ENCODE measurements around the gene PROSER2.

The PROSER2 gene

DNA sequence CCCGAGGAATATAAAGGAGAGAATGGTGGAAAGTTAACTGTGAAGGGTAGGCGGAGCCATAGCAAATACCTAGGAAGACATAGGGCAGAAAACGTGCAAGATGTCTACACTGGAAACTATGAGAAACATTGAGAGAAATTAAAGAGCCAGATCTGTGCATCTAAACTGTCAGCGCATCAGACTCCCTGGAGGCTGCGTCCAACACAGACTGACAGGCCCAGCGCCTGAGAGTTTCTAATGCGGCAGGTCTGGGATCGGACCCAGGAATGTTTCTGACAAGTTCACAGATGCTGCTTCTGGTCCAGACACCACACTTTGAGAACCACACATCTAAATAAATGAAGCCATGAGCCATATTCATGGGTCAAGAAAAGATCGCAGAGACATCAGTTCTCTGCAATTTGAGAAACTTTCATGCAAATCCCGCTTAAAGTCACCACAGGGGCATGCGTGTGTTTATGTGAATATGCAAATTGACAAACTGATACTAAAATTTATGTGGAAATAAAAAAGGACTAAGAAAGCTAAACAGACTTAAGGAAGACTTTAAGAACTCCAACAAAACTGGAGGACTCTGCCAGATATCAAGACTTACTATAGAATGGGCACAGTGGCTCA lies 38.8 kb downstream of the PROSER2 start:
- H3K4me1 ChIP-seq (ENCODE audit: low read length): peaks cover 17% of the 10 kb centered on the region
- H3K79me2 ChIP-seq (ENCODE audit: low read length): no peaks in the 10 kb centered on the region
- no peaks in the 10 kb centered on the region for H3K9me3 ChIP-seq (replicated peaks; ENCODE audit: insufficient read depth, low read length)
- no peaks in the 10 kb centered on the region for H4K20me1 ChIP-seq (ENCODE audit: insufficient read depth, low read length)
- H3K27ac ChIP-seq (ENCODE audit: low read length): no peak overlapping the region
- no peak for DNase-seq
- H2AFZ ChIP-seq (ENCODE audit: low read length): no peak overlapping the region
- no peaks in the 10 kb centered on the region for H3K36me3 ChIP-seq (replicated peaks; ENCODE audit: insufficient read depth, low read length)
- TF ChIP-seq EZH2phosphoT487 (IDR thresholded peaks at IDR 0.05; ENCODE audit: low read length) (no peak), EZH2 (optimal IDR thresholded peaks at IDR 0.05; ENCODE audit: low read depth, low read length) (no peak)
- TF ChIP-seq, protein P1, sequence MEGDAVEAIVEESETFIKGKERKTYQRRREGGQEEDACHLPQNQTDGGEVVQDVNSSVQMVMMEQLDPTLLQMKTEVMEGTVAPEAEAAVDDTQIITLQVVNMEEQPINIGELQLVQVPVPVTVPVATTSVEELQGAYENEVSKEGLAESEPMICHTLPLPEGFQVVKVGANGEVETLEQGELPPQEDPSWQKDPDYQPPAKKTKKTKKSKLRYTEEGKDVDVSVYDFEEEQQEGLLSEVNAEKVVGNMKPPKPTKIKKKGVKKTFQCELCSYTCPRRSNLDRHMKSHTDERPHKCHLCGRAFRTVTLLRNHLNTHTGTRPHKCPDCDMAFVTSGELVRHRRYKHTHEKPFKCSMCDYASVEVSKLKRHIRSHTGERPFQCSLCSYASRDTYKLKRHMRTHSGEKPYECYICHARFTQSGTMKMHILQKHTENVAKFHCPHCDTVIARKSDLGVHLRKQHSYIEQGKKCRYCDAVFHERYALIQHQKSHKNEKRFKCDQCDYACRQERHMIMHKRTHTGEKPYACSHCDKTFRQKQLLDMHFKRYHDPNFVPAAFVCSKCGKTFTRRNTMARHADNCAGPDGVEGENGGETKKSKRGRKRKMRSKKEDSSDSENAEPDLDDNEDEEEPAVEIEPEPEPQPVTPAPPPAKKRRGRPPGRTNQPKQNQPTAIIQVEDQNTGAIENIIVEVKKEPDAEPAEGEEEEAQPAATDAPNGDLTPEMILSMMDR (IDR thresholded peaks at IDR 0.05; ENCODE audit: low read length): no peak
- peaks cover 55% of the 10 kb centered on the region for H3K27me3 ChIP-seq (replicated peaks; ENCODE audit: insufficient read depth, low read length)
- no peak overlapping the region for H3K4me2 ChIP-seq (ENCODE audit: low read depth, low read length)
- H3K9ac ChIP-seq (ENCODE audit: low read length): no peak overlapping the region
- H3K9me2 ChIP-seq (replicated peaks; ENCODE audit: insufficient read depth, low read length): no peaks in the 10 kb centered on the region
- H3K4me3 ChIP-seq (ENCODE audit: low read length): no peak overlapping the region
- H3F3A ChIP-seq (ENCODE audit: insufficient read depth, low read length): peaks cover 15% of the 10 kb centered on the region

- Histone ChIP-seq H3K9me3 (replicated peaks; ENCODE audit: insufficient read depth, low read length) (no peaks in the 10 kb centered on the region), H3K9me2 (replicated peaks; ENCODE audit: insufficient read depth, low read length) (no peaks in the 10 kb centered on the region), H3K27me3 (replicated peaks; ENCODE audit: insufficient read depth, low read length) (peaks cover 60% of the 10 kb centered on the region), H3K79me2 (ENCODE audit: low read length) (no peaks in the 10 kb centered on the region), H3K4me1 (ENCODE audit: low read length) (peaks cover 17% of the 10 kb centered on the region), H3K4me3 (ENCODE audit: low read length) (no peak overlapping the region), H4K20me1 (ENCODE audit: insufficient read depth, low read length) (no peaks in the 10 kb centered on the region), H2AFZ (ENCODE audit: low read length) (no peak overlapping the region), H3K27ac (ENCODE audit: low read length) (peak overlapping the region; percentile 3; the same call in 1 of the 2 replicates), H3F3A (ENCODE audit: insufficient read depth, low read length) (peaks cover 15% of the 10 kb centered on the region), H3K36me3 (replicated peaks; ENCODE audit: insufficient read depth, low read length) (no peaks in the 10 kb centered on the region), H3K4me2 (ENCODE audit: low read depth, low read length) (peak overlapping the region; percentile 52), H3K9ac (ENCODE audit: low read length) (no peak overlapping the region)
- TF ChIP-seq, protein P1 (IDR thresholded peaks at IDR 0.05; ENCODE audit: low read length): no peak
- TF ChIP-seq EZH2 (optimal IDR thresholded peaks at IDR 0.05; ENCODE audit: low read depth, low read length) (no peak), EZH2phosphoT487 (IDR thresholded peaks at IDR 0.05; ENCODE audit: low read length) (no peak)
- peak; percentile 94 for DNase-seq
These were observed 40.4 kb downstream of the PROSER2 start for GRCh38 chr10:11863353-11864109.

DNA sequence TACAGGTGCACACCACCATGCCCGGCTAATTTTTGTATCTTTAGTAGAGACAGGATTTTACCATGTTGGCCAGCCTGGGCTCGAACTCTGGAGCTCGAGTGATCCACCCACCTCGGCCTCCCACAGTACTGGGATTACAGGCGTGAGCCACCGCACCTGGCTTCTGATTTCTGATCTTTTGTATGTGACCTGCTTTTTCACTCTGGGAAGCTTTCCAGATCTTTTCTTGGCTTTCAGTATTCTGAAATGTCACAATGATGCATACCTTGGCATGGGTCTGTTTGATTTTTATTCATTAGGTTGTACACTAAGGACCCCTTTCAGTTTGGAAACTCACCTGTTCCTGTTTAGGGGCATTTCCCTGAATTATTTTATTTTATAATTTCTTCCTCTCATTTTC lies 41.6 kb downstream of the PROSER2 start:
- no peaks in the 10 kb centered on the region for H3K9me3 ChIP-seq (replicated peaks; ENCODE audit: insufficient read depth, low read length)

More for the DNA sequence above, 41.6 kb downstream of the PROSER2 start:
- H3K79me2 ChIP-seq (ENCODE audit: low read length): no peaks in the 10 kb centered on the region
- H3K9me2 ChIP-seq (replicated peaks; ENCODE audit: insufficient read depth, low read length): no peaks in the 10 kb centered on the region
- no peak for TF ChIP-seq EZH2phosphoT487 (IDR thresholded peaks at IDR 0.05; ENCODE audit: low read length)
- no peak for TF ChIP-seq EZH2 (optimal IDR thresholded peaks at IDR 0.05; ENCODE audit: low read depth, low read length)
- TF ChIP-seq, protein P1 (IDR thresholded peaks at IDR 0.05; ENCODE audit: low read length): no peak
- no peak for DNase-seq
- no peak overlapping the region for H3K4me2 ChIP-seq (ENCODE audit: low read depth, low read length)
- H3F3A ChIP-seq (ENCODE audit: insufficient read depth, low read length): peaks cover 15% of the 10 kb centered on the region
- no peak overlapping the region for H3K27ac ChIP-seq (ENCODE audit: low read length)
- no peaks in the 10 kb centered on the region for H4K20me1 ChIP-seq (ENCODE audit: insufficient read depth, low read length)
- peaks cover 17% of the 10 kb centered on the region for H3K4me1 ChIP-seq (ENCODE audit: low read length)
- peaks cover 52% of the 10 kb centered on the region for H3K27me3 ChIP-seq (replicated peaks; ENCODE audit: insufficient read depth, low read length)
- no peak overlapping the region for H3K9ac ChIP-seq (ENCODE audit: low read length)
- H3K4me3 ChIP-seq (ENCODE audit: low read length): no peak overlapping the region
- no peaks in the 10 kb centered on the region for H3K36me3 ChIP-seq (replicated peaks; ENCODE audit: insufficient read depth, low read length)
- H2AFZ ChIP-seq (ENCODE audit: low read length): no peak overlapping the region

All from MM.1S (cell line).